GM12878 (cell line): ENCODE data around the gene RANBP9.

ENCODE experiments used
- BHLHE40 ChIP-seq, 2 experiments: fragments of 450-650 bp in 1 of 2; IDR thresholded peaks; 2 replicates each; pipeline ENCODE4 v1.6.1; 2011 to 2017; ENCODE audit warnings: low read depth in 2 of 2, borderline replicate concordance in 1 of 2, improper control_type of control experiment in 1 of 2, low read length in 1 of 2, mild to moderate bottlenecking in 1 of 2
- CBFB ChIP-seq: IDR thresholded peaks from 2 replicates; pipeline ENCODE4 v1.6.1; 2016; ENCODE audit warnings: antibody characterized with exemption, low read depth
- MEF2B ChIP-seq: fragments of 450-650 bp; IDR thresholded peaks from 2 replicates; pipeline ENCODE4 v1.6.1; 2018; ENCODE audit warnings: mild to moderate bottlenecking, moderate library complexity; ENCODE audit not compliant: partially characterized antibody, poor library complexity, severe bottlenecking
- MXI1 ChIP-seq: fragments of 150-350 bp; IDR thresholded peaks from 2 replicates; pipeline ENCODE4 v1.6.1; 2011; ENCODE audit warnings: low read depth, mild to moderate bottlenecking, inconsistent platforms, low read length, improper control_type of control experiment
- POLR2AphosphoS5 ChIP-seq: IDR thresholded peaks from 2 replicates; pipeline ENCODE4 v1.6.1; 2011; ENCODE audit warnings: mild to moderate bottlenecking, low read length, inconsistent platforms
- RAD21 ChIP-seq: IDR thresholded peaks from 2 replicates; pipeline ENCODE4 v1.6.1; 2011; ENCODE audit warnings: mild to moderate bottlenecking, low read depth, low read length, moderate library complexity; ENCODE audit not compliant: insufficient read depth
- SP1 ChIP-seq: IDR thresholded peaks from one replicate; pipeline ENCODE4 v1.6.1; 2011; ENCODE audit warnings: low read depth, low read length
- TF ChIP-seq, protein P1 (sequence below), 3 experiments: IDR thresholded peaks in 2 of 3; conservative IDR thresholded peaks in 1 of 3; 2 replicates each; pipeline ENCODE4 v1.5.1; 2011; ENCODE audit warnings: low read depth in 3 of 3, low read length in 3 of 3, mild to moderate bottlenecking in 3 of 3, control low read depth in 2 of 3, moderate library complexity in 2 of 3, inconsistent platforms in 1 of 3, mixed read lengths in 1 of 3; ENCODE audit not compliant: control insufficient read depth in 2 of 3, insufficient read depth in 1 of 3; ENCODE audit errors: extremely low read depth in 1 of 3
- TF ChIP-seq, protein P2 (sequence below): IDR thresholded peaks from 2 replicates; pipeline ENCODE4 v1.6.1; 2011; ENCODE audit warnings: borderline replicate concordance, low read depth, mild to moderate bottlenecking, moderate library complexity, mixed read lengths, low read length; ENCODE audit not compliant: insufficient read depth; ENCODE audit errors: extremely low read length

DNA sequence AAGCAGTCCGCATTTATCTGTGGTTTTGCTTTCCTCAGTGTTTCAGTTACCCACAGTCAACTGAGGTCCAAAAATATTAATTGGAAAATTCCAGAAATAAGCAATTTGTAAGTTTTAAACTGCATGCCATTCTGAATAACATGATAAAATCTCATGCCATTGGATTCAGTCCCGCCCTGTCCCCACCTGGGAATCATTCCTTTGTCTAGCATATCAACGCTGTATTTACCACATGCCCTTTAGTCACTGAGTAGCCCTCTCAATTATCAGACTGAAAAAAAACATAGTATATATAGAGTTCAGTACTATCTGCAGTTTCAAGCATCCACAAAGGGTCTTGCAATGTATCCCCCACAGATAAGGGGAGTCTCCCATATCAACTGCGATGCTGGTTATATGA is 17.1 kb downstream of the RANBP9 start:
- TF ChIP-seq, protein P1, sequence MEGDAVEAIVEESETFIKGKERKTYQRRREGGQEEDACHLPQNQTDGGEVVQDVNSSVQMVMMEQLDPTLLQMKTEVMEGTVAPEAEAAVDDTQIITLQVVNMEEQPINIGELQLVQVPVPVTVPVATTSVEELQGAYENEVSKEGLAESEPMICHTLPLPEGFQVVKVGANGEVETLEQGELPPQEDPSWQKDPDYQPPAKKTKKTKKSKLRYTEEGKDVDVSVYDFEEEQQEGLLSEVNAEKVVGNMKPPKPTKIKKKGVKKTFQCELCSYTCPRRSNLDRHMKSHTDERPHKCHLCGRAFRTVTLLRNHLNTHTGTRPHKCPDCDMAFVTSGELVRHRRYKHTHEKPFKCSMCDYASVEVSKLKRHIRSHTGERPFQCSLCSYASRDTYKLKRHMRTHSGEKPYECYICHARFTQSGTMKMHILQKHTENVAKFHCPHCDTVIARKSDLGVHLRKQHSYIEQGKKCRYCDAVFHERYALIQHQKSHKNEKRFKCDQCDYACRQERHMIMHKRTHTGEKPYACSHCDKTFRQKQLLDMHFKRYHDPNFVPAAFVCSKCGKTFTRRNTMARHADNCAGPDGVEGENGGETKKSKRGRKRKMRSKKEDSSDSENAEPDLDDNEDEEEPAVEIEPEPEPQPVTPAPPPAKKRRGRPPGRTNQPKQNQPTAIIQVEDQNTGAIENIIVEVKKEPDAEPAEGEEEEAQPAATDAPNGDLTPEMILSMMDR (IDR thresholded peaks at IDR 0.05 in 2 of 3, conservative IDR thresholded peaks at IDR 0.05 in 1 of 3; ENCODE audit: control insufficient read depth in 2 of 3, extremely low read depth in 1 of 3, insufficient read depth in 1 of 3, low read depth in 3 of 3, low read length in 3 of 3), result no peak
- TF ChIP-seq MEF2B (no peak), BHLHE40 (IDR thresholded peaks at IDR 0.05; ENCODE audit: borderline replicate concordance in 1 of 2, low read depth in 2 of 2, low read length in 1 of 2) (no peak), MXI1 (no peak), POLR2AphosphoS5 (no peak), CBFB (no peak), SP1 (no peak), RAD21 (no peak)
- TF ChIP-seq, protein P2, sequence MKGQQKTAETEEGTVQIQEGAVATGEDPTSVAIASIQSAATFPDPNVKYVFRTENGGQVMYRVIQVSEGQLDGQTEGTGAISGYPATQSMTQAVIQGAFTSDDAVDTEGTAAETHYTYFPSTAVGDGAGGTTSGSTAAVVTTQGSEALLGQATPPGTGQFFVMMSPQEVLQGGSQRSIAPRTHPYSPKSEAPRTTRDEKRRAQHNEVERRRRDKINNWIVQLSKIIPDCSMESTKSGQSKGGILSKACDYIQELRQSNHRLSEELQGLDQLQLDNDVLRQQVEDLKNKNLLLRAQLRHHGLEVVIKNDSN, result no peak
